ENCODE measurements around the gene SYS1.

Gene SYS1

DNA sequence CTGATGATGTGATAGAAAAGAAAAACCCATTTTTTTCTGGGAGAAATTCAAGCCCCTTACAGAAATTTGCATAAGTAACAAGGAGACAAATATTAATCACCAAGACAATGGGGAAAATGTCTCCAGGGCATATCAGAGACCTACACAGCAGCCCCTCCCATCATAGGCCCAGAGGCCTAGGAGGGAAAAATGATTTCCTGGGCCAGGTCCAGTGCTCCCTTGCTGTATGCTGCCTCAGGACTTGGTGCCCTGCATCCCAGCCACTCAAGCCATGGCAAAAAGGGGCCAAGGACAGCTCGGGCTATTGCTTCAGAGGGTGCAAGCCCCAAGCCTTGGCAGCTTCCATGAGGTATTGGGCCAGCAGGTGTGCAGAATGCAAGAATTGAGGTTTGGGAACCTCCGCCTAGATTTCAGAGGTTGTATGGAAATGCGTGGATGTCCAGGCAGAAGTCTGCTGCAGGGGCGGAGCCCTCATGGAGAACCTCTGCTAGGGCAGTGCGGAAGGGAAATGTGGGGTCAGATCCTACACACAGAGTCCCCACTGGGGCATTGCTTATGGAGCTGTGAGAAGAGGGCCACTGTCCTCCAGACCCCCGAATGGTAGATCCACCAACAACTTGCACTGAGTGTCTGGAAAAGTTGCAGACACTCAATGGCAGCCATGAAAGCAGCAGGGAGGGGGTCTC lies 37.5 kb downstream of the SYS1 start:
- H3K4me3 ChIP-seq (ENCODE audit: low read depth in 1 of 2, low read length in 2 of 2): no peak overlapping the region
- no peak overlapping the region for H3K9ac ChIP-seq (ENCODE audit: low read depth in 1 of 2, low read length in 2 of 2)
- H3K27me3 ChIP-seq (ENCODE audit: control insufficient read depth in 1 of 2, insufficient read depth in 2 of 2, low read length in 2 of 2): no peaks in the 10 kb centered on the region
- H3K9me3 ChIP-seq (ENCODE audit: control insufficient read depth in 1 of 2, low read length in 2 of 2): peaks cover 13 to 17% of the 10 kb centered on the region in 2 donors
- peaks cover 0 to 7% of the 10 kb centered on the region in 2 donors for H3K36me3 ChIP-seq (ENCODE audit: control insufficient read depth in 1 of 2, insufficient read depth in 2 of 2, low read length in 2 of 2)
- H3K27ac ChIP-seq (ENCODE audit: low read depth, low read length): no peak overlapping the region
- peaks cover 6 to 9% of the 10 kb centered on the region in 2 donors for H3K4me1 ChIP-seq (ENCODE audit: control insufficient read depth in 1 of 2, insufficient read depth in 2 of 2, low read length in 2 of 2)

DNA sequence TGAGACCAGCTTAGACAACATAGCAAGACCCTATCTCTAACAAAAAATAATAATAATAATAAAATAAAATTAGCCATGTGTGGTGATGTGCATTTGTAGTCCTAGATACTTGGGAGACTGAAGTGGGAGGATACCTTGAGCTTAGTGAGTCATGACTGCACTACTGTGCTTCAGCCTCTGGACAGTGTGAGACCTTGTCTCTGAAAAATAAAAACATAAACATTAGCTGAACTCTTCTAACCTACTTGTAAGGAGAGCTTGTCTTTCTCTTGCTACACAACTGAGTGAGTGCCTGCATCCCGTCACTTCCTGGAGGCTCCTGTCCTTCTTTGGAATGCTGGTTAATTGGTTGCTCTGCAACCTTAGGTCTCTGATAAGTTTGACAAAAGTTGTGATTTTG lies 40.0 kb downstream of the SYS1 start:
- Histone ChIP-seq H3K9ac (ENCODE audit: low read depth in 1 of 2, low read length in 2 of 2) (no peak overlapping the region), H3K9me3 (ENCODE audit: control insufficient read depth in 1 of 2, low read length in 2 of 2) (peaks cover 13 to 17% of the 10 kb centered on the region in 2 donors), H3K27ac (ENCODE audit: low read depth, low read length) (no peak overlapping the region), H3K27me3 (ENCODE audit: control insufficient read depth in 1 of 2, insufficient read depth in 2 of 2, low read length in 2 of 2) (no peaks in the 10 kb centered on the region), H3K36me3 (ENCODE audit: control insufficient read depth in 1 of 2, insufficient read depth in 2 of 2, low read length in 2 of 2) (peaks cover 0 to 7% of the 10 kb centered on the region in 2 donors), H3K4me1 (ENCODE audit: control insufficient read depth in 1 of 2, insufficient read depth in 2 of 2, low read length in 2 of 2) (peaks cover 14 to 19% of the 10 kb centered on the region in 2 donors), H3K4me3 (ENCODE audit: low read depth in 1 of 2, low read length in 2 of 2) (no peak overlapping the region)

DNA sequence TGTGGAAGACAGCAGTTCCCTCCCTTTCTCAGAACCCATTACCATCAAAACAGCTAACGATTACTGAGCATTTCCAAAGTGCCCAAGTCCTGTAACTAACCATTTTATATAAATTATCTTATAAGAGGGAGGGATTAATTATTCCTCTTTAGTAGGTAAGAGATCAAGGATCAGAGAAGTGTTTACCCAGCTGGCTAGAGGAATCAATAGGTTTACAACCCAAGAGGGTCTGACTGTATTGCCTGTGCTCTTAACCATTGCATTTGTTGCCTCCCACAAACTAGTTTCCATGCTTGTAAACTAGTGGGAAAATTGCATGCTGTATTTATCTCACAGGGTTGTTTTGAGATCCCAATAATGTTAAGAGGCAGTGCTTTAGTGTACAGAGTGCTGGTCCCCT lies 41.5 kb downstream of the SYS1 start:
- Histone ChIP-seq H3K9me3 (ENCODE audit: control insufficient read depth in 1 of 2, low read length in 2 of 2) (peaks cover 12 to 17% of the 10 kb centered on the region in 2 donors), H3K27me3 (ENCODE audit: control insufficient read depth in 1 of 2, insufficient read depth in 2 of 2, low read length in 2 of 2) (no peaks in the 10 kb centered on the region), H3K27ac (ENCODE audit: low read depth, low read length) (no peak overlapping the region), H3K36me3 (ENCODE audit: control insufficient read depth in 1 of 2, insufficient read depth in 2 of 2, low read length in 2 of 2) (peaks cover 6 to 7% of the 10 kb centered on the region in 2 donors), H3K4me3 (ENCODE audit: low read depth in 1 of 2, low read length in 2 of 2) (peak overlapping the region in 1 of 2 donors; percentile 22), H3K9ac (ENCODE audit: low read depth in 1 of 2, low read length in 2 of 2) (no peak overlapping the region), H3K4me1 (ENCODE audit: control insufficient read depth in 1 of 2, insufficient read depth in 2 of 2, low read length in 2 of 2) (peaks cover 28 to 34% of the 10 kb centered on the region in 2 donors)

DNA sequence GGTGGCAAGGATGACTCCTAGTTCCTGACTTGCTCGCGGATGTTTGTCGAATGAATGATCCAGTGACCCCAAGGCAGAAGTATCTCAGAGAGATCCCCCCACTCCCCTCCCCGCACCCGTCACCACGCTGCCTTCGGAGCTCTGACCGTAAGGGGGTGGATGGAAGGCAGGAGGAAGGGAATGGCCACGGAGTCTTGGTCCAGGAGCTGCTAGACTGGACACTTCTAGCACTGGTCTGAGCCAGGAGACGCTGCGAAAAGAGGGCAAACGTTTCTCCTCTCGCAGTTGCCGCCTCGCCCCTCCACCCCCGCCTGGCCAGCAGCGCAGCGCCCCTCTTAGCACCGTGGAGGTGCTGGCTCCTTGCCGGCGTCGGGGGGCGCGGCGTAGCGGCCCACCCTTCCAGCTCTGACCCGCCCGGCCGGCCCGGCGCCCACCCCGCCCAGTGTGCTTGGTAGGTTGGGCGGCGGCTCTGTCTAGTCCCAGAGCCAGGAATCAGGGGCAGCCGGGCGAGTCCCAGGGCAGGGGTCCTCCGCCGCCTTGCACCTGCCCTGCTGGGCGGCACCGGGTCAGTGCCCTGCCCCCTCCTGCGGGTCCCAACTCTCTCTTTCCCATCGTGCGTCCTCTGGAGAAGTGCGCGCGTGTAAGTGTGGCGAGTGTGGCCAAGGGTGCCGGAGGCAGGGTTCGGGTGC lies 42.8 kb downstream of the SYS1 start:
- Histone ChIP-seq H3K4me3 (ENCODE audit: low read depth in 1 of 2, low read length in 2 of 2) (peak overlapping the region; percentile 90 to 91), H3K9me3 (ENCODE audit: control insufficient read depth in 1 of 2, low read length in 2 of 2) (peaks cover 3 to 9% of the 10 kb centered on the region in 2 donors), H3K36me3 (ENCODE audit: control insufficient read depth in 1 of 2, insufficient read depth in 2 of 2, low read length in 2 of 2) (peaks cover 2 to 18% of the 10 kb centered on the region in 2 donors), H3K9ac (ENCODE audit: low read depth in 1 of 2, low read length in 2 of 2) (peak overlapping the region; percentile 49 to 91), H3K4me1 (ENCODE audit: control insufficient read depth in 1 of 2, insufficient read depth in 2 of 2, low read length in 2 of 2) (peaks cover 41 to 46% of the 10 kb centered on the region in 2 donors), H3K27me3 (ENCODE audit: control insufficient read depth in 1 of 2, insufficient read depth in 2 of 2, low read length in 2 of 2) (no peaks in the 10 kb centered on the region), H3K27ac (ENCODE audit: low read depth, low read length) (peak overlapping the region; percentile 81)

DNA sequence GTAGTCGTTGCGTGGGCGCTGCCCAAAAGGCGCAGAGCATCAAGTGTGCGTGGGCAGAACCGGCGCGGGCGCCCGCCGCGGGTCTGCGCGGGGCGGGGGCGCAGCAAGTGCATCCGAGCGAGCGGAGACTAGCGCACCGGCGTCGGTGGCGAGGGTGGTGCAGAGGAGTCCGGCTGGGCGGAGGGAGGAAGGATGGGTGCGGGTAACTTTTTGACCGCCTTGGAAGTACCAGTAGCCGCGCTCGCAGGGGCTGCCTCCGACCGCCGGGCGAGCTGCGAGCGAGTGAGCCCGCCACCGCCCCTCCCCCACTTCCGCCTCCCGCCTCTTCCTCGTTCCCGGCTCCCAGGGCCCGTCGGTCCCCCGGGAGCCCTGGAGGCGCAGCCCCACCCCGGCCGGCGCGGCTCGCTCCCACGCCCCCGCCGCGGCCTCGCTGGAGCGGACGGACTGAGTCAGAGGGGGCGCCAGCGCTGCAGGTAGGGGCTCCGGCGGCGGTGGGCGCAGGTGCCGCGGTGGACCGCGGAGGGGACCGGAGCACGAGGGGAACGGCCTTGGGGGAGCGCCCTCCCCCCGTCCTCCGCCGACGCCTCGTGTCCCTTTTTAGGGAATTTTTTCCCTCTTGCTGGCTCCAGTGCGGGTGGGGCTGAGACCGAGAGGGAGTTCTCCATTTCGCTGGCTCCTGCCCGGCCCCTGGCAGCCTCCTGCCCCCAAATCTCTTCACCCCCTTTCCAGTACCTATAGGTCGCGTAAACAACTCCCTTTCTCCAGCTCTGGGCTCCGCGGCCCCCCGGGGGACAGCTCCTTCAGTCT lies 43.5 kb downstream of the SYS1 start:
- peak overlapping the region; percentile 81 for H3K27ac ChIP-seq (ENCODE audit: low read depth, low read length)
- peaks cover 0 to 1% of the 10 kb centered on the region in 2 donors for H3K9me3 ChIP-seq (ENCODE audit: control insufficient read depth in 1 of 2, low read length in 2 of 2)
- peak overlapping the region; percentile 90 to 91 for H3K4me3 ChIP-seq (ENCODE audit: low read depth in 1 of 2, low read length in 2 of 2)
- no peaks in the 10 kb centered on the region for H3K27me3 ChIP-seq (ENCODE audit: control insufficient read depth in 1 of 2, insufficient read depth in 2 of 2, low read length in 2 of 2)
- H3K36me3 ChIP-seq (ENCODE audit: control insufficient read depth in 1 of 2, insufficient read depth in 2 of 2, low read length in 2 of 2): peaks cover 0 to 21% of the 10 kb centered on the region in 2 donors
- peak overlapping the region; percentile 90 to 91 for H3K9ac ChIP-seq (ENCODE audit: low read depth in 1 of 2, low read length in 2 of 2)
- H3K4me1 ChIP-seq (ENCODE audit: control insufficient read depth in 1 of 2, insufficient read depth in 2 of 2, low read length in 2 of 2): peaks cover 48 to 53% of the 10 kb centered on the region in 2 donors

DNA sequence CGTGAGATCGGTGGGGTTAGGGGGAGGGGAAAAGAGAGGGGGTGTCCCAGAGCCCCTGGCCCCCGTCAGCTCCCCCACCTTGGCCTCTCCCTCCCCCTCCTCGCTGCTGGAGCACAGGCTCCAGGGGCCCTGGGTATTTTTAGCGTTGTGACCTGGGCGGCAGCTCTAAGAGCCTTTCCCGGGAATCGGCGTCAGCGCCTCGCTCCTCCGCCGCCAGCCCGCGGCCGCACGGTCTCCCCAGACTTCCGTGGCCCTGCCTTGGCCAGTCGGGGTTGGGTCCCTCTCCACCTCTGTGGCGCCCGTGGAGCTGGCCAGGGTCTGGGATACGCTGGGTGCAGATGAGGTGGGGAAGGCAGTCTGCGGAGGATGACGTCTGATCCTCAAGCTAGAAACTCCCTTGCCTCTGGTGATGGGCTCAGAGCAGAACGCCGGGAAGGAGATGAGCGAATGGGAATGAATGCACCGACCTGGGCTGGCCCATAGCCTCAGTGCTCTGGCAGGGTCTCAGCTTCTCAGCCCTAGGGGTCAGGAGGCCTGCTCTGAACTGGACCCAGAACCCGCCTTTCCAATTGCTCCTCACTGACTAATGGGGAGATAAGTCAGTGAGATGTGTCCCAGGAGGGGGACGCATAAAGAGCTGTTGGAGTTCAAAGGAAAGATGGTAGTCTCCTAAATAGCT lies 44.2 kb downstream of the SYS1 start:
- peak overlapping the region; percentile 81 for H3K27ac ChIP-seq (ENCODE audit: low read depth, low read length)
- H3K4me3 ChIP-seq (ENCODE audit: low read depth in 1 of 2, low read length in 2 of 2): peak overlapping the region; percentile 90 to 91
- peaks cover 55 to 60% of the 10 kb centered on the region in 2 donors for H3K4me1 ChIP-seq (ENCODE audit: control insufficient read depth in 1 of 2, insufficient read depth in 2 of 2, low read length in 2 of 2)
- no peaks in the 10 kb centered on the region for H3K27me3 ChIP-seq (ENCODE audit: control insufficient read depth in 1 of 2, insufficient read depth in 2 of 2, low read length in 2 of 2)
- H3K9me3 ChIP-seq (ENCODE audit: control insufficient read depth in 1 of 2, low read length in 2 of 2): no peaks in the 10 kb centered on the region
- peaks cover 0 to 21% of the 10 kb centered on the region in 2 donors for H3K36me3 ChIP-seq (ENCODE audit: control insufficient read depth in 1 of 2, insufficient read depth in 2 of 2, low read length in 2 of 2)
- peak overlapping the region; percentile 90 to 91 for H3K9ac ChIP-seq (ENCODE audit: low read depth in 1 of 2, low read length in 2 of 2)

DNA sequence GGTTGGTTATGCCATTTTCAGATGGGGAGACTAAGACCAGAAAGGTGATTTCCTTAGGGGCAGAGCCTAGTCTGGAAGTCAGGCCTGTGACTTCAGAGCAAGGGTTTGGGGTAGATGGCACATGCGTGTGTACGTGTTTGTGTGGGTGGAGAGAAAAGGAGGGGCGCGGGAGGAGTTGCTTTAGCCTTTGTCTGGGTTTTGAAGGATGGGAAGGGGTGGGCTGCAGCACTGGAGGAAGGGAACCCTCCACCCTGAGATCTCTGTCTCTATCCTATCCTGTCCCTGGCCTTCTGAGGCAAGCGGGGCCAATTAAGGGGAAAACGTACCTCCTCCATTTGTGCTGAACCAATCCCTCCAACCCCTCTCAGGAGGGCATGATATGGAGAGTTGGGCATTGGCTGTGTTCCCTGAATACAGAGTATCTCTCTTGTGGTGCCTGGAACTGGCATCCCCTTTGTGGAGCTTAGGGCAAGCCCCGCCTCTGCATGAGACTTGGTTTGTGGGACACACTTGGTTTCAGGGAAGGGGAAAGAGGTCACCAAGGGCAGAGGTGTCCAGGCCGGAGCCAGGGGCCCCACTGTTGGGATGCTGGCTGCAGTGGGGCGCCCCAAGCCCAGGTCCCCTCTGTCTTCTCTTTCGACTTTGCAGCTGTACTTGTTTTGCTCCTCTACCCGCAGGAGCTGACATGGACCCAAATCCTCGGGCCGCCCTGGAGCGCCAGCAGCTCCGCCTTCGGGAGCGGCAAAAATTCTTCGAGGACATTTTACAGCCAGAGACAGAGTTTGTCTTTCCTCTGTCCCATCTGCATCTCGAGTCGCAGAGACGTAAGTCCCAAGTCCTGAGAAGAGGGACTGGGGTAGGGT lies 45.1 kb downstream of the SYS1 start, which contains the start of gene DBNDD2:
DBNDD2 (plus strand) TSS at position 507 of the 863 bp plus-strand sequence; CDS start at position 686, 179 bp downstream.
- H3K9me3 ChIP-seq (ENCODE audit: control insufficient read depth in 1 of 2, low read length in 2 of 2): no peaks in the 10 kb centered on the region
- H3K4me3 ChIP-seq (ENCODE audit: low read depth in 1 of 2, low read length in 2 of 2): peak within 1 kb of the TSS; percentile 90 to 91
- peaks cover 0 to 23% of the 10 kb centered on the region in 2 donors for H3K36me3 ChIP-seq (ENCODE audit: control insufficient read depth in 1 of 2, insufficient read depth in 2 of 2, low read length in 2 of 2)
- H3K4me1 ChIP-seq (ENCODE audit: control insufficient read depth in 1 of 2, insufficient read depth in 2 of 2, low read length in 2 of 2): peaks cover 59 to 64% of the 10 kb centered on the region in 2 donors
- H3K27ac ChIP-seq (ENCODE audit: low read depth, low read length): peak within 1 kb of the TSS; percentile 81
- peak within 1 kb of the TSS; percentile 90 to 91 for H3K9ac ChIP-seq (ENCODE audit: low read depth in 1 of 2, low read length in 2 of 2)
- H3K27me3 ChIP-seq (ENCODE audit: control insufficient read depth in 1 of 2, insufficient read depth in 2 of 2, low read length in 2 of 2): no peaks in the 10 kb centered on the region

DNA sequence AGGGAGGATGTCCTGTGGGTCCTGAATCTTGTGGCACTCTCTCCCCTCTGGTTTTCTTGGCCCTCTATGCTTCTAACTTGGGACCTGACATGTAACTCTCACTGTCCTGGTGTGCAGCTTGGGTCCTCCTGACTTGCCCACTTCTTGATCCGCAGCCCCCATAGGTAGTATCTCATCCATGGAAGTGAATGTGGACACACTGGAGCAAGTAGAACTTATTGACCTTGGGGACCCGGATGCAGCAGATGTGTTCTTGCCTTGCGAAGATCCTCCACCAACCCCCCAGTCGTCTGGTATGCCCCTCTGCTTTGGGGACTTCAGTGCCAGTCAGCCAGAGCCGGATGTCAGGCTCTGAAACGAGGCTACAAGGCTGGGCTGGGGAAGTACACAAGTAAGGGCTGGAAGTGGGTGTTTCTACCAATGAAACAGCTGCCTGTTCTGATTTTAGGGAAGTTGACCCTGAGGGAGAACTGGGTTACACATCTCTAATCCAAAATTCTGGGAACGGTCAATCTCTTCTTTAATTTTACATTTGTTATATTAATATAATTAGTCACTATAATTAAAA lies 45.8 kb downstream of the SYS1 start:
- Histone ChIP-seq H3K36me3 (ENCODE audit: control insufficient read depth in 1 of 2, insufficient read depth in 2 of 2, low read length in 2 of 2) (peaks cover 0 to 23% of the 10 kb centered on the region in 2 donors), H3K9ac (ENCODE audit: low read depth in 1 of 2, low read length in 2 of 2) (peak overlapping the region in 1 of 2 donors; percentile 90), H3K9me3 (ENCODE audit: control insufficient read depth in 1 of 2, low read length in 2 of 2) (no peaks in the 10 kb centered on the region), H3K4me1 (ENCODE audit: control insufficient read depth in 1 of 2, insufficient read depth in 2 of 2, low read length in 2 of 2) (peaks cover 59 to 64% of the 10 kb centered on the region in 2 donors), H3K27ac (ENCODE audit: low read depth, low read length) (peak overlapping the region; percentile 3), H3K27me3 (ENCODE audit: control insufficient read depth in 1 of 2, insufficient read depth in 2 of 2, low read length in 2 of 2) (no peaks in the 10 kb centered on the region), H3K4me3 (ENCODE audit: low read depth in 1 of 2, low read length in 2 of 2) (peak overlapping the region; percentile 90 to 91)
